Daoy (cell line): Measurements from ENCODE around the gene SPAG6. TPM values are rescaled to one million over a fixed set of nuclear protein-coding genes. Genes with fewer than 3 reads are reported as not detected.
"Not testable (repeated sequence)": the region's sequence is repeated elsewhere in the genome, so short reads cannot be mapped to it uniquely, and the experiment has no call there.

Experiments used
- DNase-seq: peaks from one replicate; pipeline ENCODE4 v3.0.0-alpha.2; 2015; ENCODE audit warnings: low read depth
- total RNA-seq: library from RNA; depleted of rRNA; stranded (reverse); fragments of >200 nt; shearing (Covaris generic); gene quantifications from 2 replicates; pipeline ENCODE4 v1.2.3, GENCODE V29; 2014

Gene SPAG6
- total RNA-seq, 1 experiment from 2014 or later = 0.74 TPM

- no peak for DNase-seq
Measured at GRCh38 chr10:22370320-22370719, 25.0 kb downstream of the SPAG6 start.

GRCh38 chr10:22372298-22372697 lies 27.0 kb downstream of the SPAG6 start:
- DNase-seq = no peak

- DNase-seq = no peak
Measured at GRCh38 chr10:22372917-22373316, 27.6 kb downstream of the SPAG6 start.

- no peak for DNase-seq
Measured at GRCh38 chr10:22374489-22375126, 29.3 kb downstream of the SPAG6 start.

- no peak for DNase-seq
Measured at GRCh38 chr10:22379059-22379458, 33.8 kb downstream of the SPAG6 start.

GRCh38 chr10:22381262-22381661 lies 36.0 kb downstream of the SPAG6 start:
- no peak for DNase-seq

DNA sequence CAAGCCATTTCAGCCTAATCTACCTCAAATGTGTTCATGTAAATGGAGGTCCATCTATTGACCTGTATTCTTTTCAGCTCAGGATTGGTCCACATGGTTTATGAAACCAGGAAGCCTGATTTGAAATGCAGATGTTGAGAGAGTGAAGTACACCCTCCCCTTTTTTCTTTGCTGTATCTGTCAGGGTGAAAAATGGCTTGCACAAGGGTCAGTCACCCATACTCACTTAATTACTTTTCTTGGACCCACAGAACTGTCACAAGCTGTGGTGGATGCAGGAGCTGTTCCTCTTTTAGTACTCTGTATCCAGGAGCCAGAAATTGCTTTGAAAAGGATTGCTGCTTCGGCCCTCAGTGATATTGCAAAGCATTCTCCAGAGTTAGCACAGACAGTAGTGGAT lies 41.2 kb downstream of the SPAG6 start:
- no peak for DNase-seq

DNA sequence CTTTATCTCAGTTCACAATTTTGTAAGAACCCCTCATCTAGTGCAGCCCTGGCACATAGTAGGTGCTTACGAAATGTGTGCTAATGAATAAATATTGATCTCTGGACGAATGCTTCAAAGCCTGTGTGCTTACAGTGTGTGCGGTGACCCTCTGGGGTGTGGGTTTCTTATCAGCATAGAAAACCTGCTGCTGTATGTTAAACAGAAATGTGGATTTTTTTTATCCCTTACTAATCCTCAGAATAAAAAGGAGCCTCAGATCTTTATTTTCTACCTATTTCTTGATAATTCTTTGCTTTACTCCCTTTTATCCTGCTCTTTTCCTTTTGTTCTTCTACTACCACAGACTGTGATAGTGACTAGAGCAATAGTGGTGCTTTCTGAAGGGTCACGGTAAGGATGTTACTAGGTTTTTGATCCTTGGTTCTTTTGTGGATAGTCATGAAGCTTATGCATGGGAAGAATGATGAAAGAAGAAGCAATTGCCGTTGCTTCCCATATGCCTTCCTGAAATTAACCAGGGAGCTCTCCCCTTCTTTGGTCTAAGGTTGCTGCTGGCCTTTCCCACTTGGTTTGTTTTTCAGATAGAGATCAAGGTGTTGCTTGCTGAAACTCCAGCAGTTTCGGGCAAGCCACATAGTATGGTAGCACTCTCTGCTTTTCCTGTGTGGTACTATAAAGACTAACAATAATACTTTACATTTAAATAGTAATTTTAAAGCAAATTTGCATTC lies 44.7 kb downstream of the SPAG6 start:
- no peak for DNase-seq

DNA sequence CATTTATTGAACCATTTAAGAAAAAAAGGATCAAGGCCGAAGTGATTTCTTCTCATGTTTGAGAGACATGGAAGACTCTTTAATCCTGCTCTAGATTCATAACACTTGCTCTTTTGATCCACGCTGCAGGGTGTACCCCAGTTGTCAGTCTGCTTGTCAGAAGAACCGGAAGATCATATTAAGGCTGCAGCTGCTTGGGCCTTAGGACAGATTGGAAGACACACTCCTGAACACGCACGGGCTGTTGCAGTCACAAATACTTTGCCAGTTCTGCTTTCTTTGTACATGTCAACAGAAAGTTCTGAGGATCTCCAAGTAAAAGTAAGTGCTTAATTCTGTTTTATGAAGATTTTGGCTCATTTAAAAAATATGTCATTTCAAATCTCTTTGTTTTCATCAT lies 46.3 kb downstream of the SPAG6 start:
- no peak for DNase-seq

DNA sequence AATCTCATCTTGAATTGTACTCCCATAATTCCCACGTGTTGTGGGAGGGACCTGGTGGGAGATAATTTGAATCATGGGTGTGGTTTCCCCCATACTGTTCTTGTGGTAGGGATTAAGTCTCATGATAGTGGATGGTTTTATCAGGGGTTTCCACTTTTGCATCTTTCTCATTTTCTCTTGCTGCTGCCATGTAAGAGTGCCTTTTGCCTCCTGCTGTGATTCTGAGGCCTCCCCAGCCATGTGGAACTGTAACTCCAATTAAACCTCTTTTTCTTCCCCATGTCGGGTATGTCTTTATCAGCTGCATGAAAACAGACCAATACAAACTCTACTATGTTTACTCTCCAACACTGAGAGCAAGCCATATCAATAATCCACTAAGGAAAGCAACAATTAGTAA lies 50.9 kb downstream of the SPAG6 start:
- not testable (repeated sequence) for DNase-seq

GRCh38 chr10:22406916-22407315 lies 61.6 kb downstream of the SPAG6 start:
- DNase-seq = not testable (repeated sequence)

DNA sequence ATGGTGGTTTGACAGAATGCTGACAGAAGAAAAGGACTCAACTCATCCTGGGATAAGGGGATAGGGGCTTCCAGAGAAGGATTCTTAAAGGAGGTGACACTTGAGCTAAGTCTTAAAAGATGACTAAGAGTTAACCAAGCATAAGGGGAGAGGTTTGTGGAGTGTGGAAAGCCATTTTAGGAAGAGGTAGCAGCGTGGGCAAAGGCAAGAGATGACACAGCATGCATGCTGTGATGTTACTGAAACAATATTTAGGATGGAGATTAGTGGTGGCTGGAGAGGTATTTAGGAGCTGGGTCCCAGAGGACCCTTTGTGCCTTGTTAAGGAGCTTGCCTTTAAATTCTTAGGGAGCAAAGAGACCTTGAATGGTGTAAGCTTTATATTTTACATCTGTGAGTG lies 65.1 kb downstream of the SPAG6 start:
- DNase-seq = no peak

DNA sequence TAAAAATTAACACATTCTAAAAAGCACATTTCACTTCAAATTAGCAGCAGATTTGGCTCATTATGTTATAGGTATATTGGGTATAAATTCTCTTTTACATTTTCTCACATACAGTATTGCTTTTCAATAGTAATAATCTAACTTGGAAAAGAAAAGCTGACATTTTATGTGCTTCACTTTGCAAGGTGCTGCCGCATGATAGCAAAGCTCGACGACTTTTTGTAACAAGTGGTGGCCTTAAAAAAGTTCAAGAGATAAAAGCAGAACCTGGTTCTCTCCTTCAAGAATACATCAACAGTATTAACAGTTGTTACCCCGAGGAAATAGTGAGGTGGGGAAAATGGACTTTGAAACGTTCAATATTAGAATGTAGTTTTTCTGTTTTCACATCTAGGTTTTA lies 65.5 kb downstream of the SPAG6 start:
- DNase-seq = no peak

- no peak for DNase-seq
Measured at GRCh38 chr10:22414146-22414545, 68.8 kb downstream of the SPAG6 start.

DNA sequence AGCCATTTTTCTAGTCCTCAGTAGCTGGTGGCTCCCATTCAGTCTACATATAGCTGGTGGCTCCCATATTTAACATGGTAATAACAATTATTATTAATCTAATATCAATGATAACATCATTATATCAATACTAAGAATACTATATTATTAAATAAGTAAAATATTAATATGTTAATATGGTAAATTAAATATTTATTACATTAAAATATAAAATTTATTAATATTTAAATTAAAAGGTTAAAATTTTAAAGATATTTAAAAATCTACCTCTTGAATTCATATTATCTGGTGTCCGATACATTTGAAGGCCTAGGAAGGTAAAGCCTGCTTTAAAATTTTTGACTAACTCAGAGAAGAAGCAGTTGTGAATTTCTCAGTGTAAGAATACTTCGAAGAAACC lies 69.8 kb downstream of the SPAG6 start:
- no peak for DNase-seq

DNA sequence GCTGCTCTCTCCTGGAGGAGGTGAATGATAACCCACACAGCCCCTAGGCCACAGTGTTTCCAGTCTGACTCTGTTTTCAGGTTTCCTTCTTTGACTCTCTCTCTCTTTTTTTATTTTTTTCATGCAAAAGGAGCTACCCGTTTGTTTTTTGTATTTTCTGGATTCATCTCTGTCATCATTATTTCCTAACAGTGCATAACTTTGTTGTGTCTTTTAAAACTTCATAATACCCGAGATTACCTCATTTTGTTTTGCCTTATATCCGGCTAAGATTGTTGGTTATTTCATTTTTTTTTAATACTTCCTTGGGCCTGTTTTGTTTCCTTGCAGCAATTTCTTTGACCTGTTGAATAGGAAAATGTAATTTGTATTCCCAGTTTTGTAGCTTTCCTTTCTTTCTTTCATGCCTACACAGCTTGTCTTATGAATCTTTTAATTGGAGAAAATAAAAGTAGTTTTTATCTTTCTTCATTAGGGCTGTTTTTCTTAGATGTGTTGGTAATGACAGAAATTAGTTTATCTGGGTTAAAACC lies 72.5 kb downstream of the SPAG6 start:
- DNase-seq = no peak

- no peak for DNase-seq
Measured at GRCh38 chr10:22420787-22421517, 75.7 kb downstream of the SPAG6 start.

GRCh38 chr10:22426653-22427052 lies 81.4 kb downstream of the SPAG6 start:
- DNase-seq = no peak

DNA sequence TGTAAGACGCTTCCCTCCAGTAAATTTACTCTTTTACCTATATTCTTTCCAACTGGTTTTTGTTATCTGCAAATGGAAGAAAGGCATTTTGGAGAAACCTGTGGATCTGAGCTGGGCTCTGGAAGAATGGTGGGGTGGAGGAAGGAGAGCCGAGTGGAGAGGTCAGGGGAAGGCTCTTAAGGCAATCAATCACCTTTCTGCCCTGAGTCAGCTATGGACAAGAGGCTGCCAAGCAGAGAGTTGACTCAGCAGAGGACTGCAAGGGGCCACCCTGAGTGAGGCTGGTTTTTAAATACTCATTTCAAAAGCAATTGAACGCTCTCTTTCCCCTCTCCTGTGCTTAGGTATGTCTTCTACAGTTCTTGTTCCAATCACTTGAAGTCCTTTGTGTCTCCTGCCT lies 81.8 kb downstream of the SPAG6 start:
- peak; percentile 72 for DNase-seq

- DNase-seq = peak; percentile 70
Measured at GRCh38 chr10:22427890-22428571, 82.7 kb downstream of the SPAG6 start.

DNA sequence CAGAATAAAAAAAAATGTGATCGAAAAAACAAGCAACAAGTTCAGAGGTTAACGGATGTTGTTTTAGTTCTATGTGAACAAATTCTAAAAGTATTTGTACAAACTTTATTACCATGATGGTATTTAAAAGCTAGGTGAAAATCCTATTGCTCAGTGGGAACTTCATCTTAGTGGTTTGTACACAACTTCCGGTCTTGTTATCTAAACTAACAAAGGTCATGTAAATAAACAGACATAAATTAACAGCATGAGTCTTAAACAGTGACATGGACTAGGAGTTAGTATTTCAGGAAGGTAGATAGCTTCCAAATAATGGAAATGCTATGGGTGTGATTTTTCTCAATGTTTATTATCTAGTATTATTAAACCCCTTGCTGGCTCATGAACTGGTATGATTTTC lies 83.8 kb downstream of the SPAG6 start:
- no peak for DNase-seq

- DNase-seq = no peak
Measured at GRCh38 chr10:22429981-22430421, 84.7 kb downstream of the SPAG6 start.
